Peyer's patch (tissue), 4 donors: ENCODE measurements around the gene RGS19.

Experiments used
- CTCF ChIP-seq, 6 experiments: fragments of 450-650 bp in 4 of 6; fragments of 200-600 bp in 2 of 6; sonication (generic) in 1 of 6; IDR thresholded peaks; one replicate each; pipeline ENCODE4 v1.5.1; 2017 to 2019; ENCODE audit warnings: antibody characterized with exemption in 6 of 6, mild to moderate bottlenecking in 3 of 6, moderate library complexity in 1 of 6
- POLR2A ChIP-seq, 2 donors: fragments of 450-650 bp; IDR thresholded peaks; one replicate each; pipeline ENCODE4 v1.5.1; 2017; ENCODE audit warnings: antibody characterized with exemption in 2 of 2, mild to moderate bottlenecking in 2 of 2, moderate library complexity in 2 of 2

GRCh38 chr20:64078934-64079272, 415 bp downstream of the RGS19 start:
- TF ChIP-seq CTCF (IDR thresholded peaks at IDR 0.05) (no peak), POLR2A (IDR thresholded peaks at IDR 0.05) (no peak)
